AG10803 (cell line): ENCODE data around the gene IGF2R.

Experiments used
- DNase-seq: peaks from one replicate; pipeline ENCODE4 v3.0.0; 2010; ENCODE audit warnings: low read depth
- H3K4me3 ChIP-seq: 2 replicates; pipeline ENCODE4 v1.5.1; 2011; ENCODE audit warnings: mild to moderate bottlenecking, low read length, control low read depth
- TF ChIP-seq, protein P1 (sequence below): conservative IDR thresholded peaks from 2 replicates; pipeline ENCODE4 v1.5.1; 2011; ENCODE audit warnings: mild to moderate bottlenecking, low read length, control low read depth, inconsistent platforms

Gene IGF2R

DNA sequence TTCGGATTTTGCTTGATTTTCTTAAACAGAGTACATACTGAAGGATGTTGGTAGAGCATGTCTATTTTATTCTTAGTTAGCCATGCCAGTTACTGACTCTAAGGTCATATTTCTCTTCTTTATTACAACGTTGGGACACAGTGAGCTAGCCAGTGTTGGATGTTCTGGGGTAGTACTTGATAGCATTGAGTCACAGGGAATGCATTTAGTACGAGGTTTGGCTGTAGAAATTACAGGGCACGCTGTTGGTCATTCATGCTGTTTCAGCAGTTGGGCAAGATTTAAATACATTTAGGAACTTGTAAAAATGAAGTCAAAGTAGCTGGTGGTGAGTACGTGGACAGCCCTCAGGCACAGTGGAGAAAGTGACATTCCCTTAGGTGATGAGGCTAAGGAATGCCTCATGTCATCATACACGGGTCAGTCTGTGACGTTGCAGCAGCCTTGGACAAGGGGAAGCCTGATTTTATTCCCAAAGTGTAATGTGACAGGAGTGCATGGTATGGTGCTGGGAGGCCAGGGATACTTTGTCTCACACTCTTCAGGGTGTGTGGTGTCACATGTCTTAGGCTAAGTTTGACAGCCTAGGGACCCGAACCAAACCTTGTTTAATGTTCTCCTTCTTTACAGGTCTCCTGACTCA, 95.0 kb downstream of the IGF2R start:
- TF ChIP-seq, protein P1, sequence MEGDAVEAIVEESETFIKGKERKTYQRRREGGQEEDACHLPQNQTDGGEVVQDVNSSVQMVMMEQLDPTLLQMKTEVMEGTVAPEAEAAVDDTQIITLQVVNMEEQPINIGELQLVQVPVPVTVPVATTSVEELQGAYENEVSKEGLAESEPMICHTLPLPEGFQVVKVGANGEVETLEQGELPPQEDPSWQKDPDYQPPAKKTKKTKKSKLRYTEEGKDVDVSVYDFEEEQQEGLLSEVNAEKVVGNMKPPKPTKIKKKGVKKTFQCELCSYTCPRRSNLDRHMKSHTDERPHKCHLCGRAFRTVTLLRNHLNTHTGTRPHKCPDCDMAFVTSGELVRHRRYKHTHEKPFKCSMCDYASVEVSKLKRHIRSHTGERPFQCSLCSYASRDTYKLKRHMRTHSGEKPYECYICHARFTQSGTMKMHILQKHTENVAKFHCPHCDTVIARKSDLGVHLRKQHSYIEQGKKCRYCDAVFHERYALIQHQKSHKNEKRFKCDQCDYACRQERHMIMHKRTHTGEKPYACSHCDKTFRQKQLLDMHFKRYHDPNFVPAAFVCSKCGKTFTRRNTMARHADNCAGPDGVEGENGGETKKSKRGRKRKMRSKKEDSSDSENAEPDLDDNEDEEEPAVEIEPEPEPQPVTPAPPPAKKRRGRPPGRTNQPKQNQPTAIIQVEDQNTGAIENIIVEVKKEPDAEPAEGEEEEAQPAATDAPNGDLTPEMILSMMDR: no peak
- no peak overlapping the region for H3K4me3 ChIP-seq
- no peak for DNase-seq

DNA sequence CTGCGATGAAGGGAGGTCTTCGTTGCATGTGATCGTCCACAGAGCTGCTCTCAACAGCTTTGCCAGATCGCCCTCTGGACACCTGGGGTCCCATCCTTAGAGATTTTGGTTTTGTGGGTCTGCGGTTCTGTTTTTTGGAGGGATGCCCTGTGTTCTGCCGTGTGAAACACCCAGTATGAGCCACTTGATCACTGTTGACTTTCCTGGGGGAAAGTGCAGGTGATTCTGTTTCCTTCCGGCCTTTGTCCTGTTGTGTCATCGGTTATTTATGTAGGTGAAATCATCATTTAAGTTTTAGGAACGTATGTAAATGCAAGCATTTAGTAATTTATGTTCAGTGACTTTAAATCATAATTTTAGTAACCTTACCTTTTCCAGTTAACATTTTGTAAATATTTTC, 96.3 kb downstream of the IGF2R start:
- no peak for DNase-seq
- no peak overlapping the region for H3K4me3 ChIP-seq
- TF ChIP-seq, protein P1: no peak

DNA sequence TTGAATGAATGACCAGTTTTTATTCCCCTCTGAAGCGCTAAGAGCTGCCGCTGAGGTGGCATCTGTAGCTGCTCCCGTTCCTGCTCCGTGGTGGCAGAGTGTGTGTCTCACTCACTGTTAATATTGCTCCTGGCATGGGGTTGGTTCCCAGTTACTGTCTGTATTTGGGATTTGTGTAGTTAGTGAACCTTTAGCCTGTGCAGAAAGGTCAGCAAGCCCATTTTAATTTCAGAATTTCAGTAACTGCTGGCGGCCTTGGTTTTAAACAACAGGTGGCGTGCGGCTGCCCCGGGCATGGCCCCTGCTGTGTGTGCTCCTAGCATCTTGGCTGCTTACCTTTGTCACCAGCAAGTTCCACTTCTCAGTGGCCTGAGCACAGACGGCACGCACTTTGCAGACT, 98.7 kb downstream of the IGF2R start:
- no peak overlapping the region for H3K4me3 ChIP-seq
- DNase-seq: no peak
- TF ChIP-seq, protein P1: no peak

DNA sequence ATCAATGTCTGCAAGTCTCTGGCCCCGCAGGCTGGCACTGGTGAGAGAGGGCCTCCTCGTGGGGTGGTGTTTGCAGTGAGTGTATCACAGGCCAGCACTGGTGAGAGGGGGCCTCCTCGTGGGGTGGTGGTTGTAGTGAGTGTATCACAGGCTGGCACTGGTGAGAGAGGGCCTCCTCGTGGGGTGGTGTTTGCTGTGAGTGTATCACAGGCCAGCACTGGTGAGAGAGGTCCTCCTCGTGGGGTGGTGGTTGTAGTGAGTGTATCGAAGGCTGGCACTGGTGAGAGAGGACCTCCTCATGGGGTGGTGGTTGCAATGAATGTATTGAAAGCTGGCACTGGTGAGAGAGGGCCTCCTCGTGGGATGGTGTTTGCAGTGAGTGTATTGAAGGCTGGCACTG, 99.5 kb downstream of the IGF2R start:
- DNase-seq: no peak
- TF ChIP-seq, protein P1: no peak
- no peak overlapping the region for H3K4me3 ChIP-seq

DNA sequence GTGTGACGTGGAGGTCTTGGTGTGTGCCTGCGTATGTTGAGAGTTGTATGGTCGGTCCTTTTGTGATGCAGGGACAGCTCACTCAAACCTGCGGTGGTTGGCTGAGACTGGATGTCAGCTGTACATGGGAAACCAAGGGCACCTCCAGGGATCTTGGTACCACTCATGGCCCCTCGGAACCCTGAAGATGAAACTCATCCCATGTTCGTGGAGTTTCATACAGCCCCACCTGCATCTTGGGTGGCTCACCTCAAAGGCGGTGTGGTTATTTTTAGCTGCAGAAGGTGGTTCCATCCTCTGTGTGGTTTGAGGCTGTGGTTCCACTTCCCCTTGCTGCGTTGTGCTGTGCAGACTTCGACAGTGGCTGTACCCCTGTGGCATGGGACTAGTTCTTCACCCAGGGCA, 100.2 kb downstream of the IGF2R start:
- H3K4me3 ChIP-seq: no peak overlapping the region
- no peak for DNase-seq
- TF ChIP-seq, protein P1: no peak

DNA sequence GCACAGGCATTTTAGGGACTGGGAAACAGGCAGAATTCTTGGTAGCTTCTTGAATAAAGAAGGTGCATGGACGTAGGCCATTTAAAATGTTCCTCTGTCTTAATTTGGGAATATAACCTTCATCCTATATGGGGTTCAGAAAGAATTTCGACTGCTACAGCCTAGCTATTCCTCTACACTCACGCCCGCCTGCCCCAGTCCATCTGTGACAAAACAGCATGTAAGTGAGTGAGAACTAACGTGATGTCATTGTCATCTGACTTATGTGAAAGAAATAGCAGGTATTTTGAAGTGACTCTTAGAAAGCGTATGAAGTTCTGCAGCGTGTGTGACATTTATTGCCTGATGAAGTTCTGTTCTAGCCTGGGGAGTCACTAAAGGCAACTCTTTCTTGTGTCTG, 100.6 kb downstream of the IGF2R start:
- TF ChIP-seq, protein P1: no peak
- DNase-seq: no peak
- no peak overlapping the region for H3K4me3 ChIP-seq

DNA sequence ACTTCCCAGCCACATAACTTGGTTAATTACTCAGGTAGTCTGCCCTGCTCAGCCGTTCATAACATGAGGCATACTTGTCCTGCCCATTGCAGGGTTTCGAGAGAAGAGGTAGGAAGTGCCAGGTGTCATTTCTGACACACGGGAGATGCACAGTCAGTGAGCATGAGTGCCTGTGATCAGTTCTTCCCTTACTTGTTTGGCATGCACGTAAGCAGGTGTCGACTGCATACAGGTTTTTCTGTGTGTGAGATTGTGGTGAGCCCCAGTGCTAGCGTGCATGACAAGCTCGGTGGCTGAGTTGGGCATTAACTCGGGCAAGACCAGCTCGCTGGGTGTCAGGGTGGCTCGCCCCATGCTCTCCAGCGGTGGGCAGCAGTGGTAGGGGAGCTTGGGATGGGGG, 101.5 kb downstream of the IGF2R start:
- TF ChIP-seq, protein P1: no peak
- H3K4me3 ChIP-seq: no peak overlapping the region
- no peak for DNase-seq
